EL (cell line): ENCODE measurements around the gene GARIN5B.
"Not testable (repeated sequence)": the region's sequence is repeated elsewhere in the genome, so short reads cannot be mapped to it uniquely, and the experiment has no call there.

Experiments
- DNase-seq: peaks from one replicate; pipeline ENCODE4 v3.0.0-alpha.2; 2016

The GARIN5B gene

GRCh38 chr19:55362990-55363716 lies at the start of gene GARIN5B:
GARIN5B (minus strand) TSS chr19:55363260; CDS start chr19:55363066, 194 bp downstream.
- no peak for DNase-seq

- no peak for DNase-seq
Measured at GRCh38 chr19:55410168-55410567, 47.1 kb upstream of the GARIN5B start.

GRCh38 chr19:55409179-55409578 lies 46.1 kb upstream of the GARIN5B start:
- DNase-seq, result not testable (repeated sequence)

- DNase-seq, result no peak
Measured at GRCh38 chr19:55408533-55408872, 45.4 kb upstream of the GARIN5B start.

- DNase-seq, result peak; percentile 99
Measured at GRCh38 chr19:55407800-55408532, 44.9 kb upstream of the GARIN5B start.

- not testable (repeated sequence) for DNase-seq
Measured at GRCh38 chr19:55407550-55407799, 44.4 kb upstream of the GARIN5B start, which contains the start of gene UBE2S. UBE2S (minus strand) TSS chr19:55407788; CDS start chr19:55407589, 199 bp downstream.

GRCh38 chr19:55406826-55407549 lies 43.9 kb upstream of the GARIN5B start:
- DNase-seq, result no peak

- no peak for DNase-seq
Measured at GRCh38 chr19:55406091-55406825, 43.2 kb upstream of the GARIN5B start.

GRCh38 chr19:55405638-55406037 lies 42.6 kb upstream of the GARIN5B start:
- no peak for DNase-seq

- no peak for DNase-seq
Measured at GRCh38 chr19:55402509-55402908, 39.4 kb upstream of the GARIN5B start.

GRCh38 chr19:55401390-55401789 lies 38.3 kb upstream of the GARIN5B start:
- not testable (repeated sequence) for DNase-seq

GRCh38 chr19:55400281-55401087 lies 37.4 kb upstream of the GARIN5B start:
- DNase-seq, result no peak

- DNase-seq, result no peak
Measured at GRCh38 chr19:55398200-55398925, 35.3 kb upstream of the GARIN5B start.

- DNase-seq, result no peak
Measured at GRCh38 chr19:55392820-55393761, 30.0 kb upstream of the GARIN5B start.

GRCh38 chr19:55391702-55392615 lies 28.9 kb upstream of the GARIN5B start:
- no peak for DNase-seq

GRCh38 chr19:55391191-55391670 lies 28.2 kb upstream of the GARIN5B start:
- no peak for DNase-seq

GRCh38 chr19:55390461-55390880 lies 27.4 kb upstream of the GARIN5B start:
- DNase-seq, result peak; percentile 34

GRCh38 chr19:55389386-55390317 lies 26.6 kb upstream of the GARIN5B start:
- DNase-seq, result no peak
